ENCODE results near the gene TECPR1. TPM values are rescaled to one million over a fixed set of nuclear protein-coding genes. Genes with fewer than 3 reads are reported as not detected.

Gene TECPR1
- total and polyA plus RNA-seq, 2 experiments from 2014 or later: 4.6 to 24.4 TPM

GRCh38 chr7:98248156-98248555 lies 3.9 kb downstream of the TECPR1 start:
- Mint-ChIP-seq H3K36me3 (ENCODE audit: low read depth) (peaks cover 3% of the 10 kb centered on the region; the same call in 1 of the 3 replicates), H3K9me3 (no peaks in the 10 kb centered on the region; the same call in 2 of the 3 replicates)
- no peaks in the 10 kb centered on the region for H3K36me3 ChIP-seq (ENCODE audit: insufficient read depth)

More at GRCh38 chr7:98248156-98248555, 3.9 kb downstream of the TECPR1 start:
- Mint-ChIP-seq H3K27me3 (ENCODE audit: insufficient read depth, low read depth, poor library complexity) (peaks cover 11% of the 10 kb centered on the region), H3K27ac (no peak overlapping the region), H3K4me1 (peaks cover 18% of the 10 kb centered on the region), H3K4me3 (no peak overlapping the region)
- no peak overlapping the region for H3K4me2 ChIP-seq
- no peak for ATAC-seq
- peaks cover 18% of the 10 kb centered on the region for H3K4me1 ChIP-seq (ENCODE audit: insufficient read depth)
- DNase-seq (ENCODE audit: low spot score): no peak
- H3K27ac ChIP-seq (ENCODE audit: low read depth): no peak overlapping the region
- H3K27me3 ChIP-seq (ENCODE audit: insufficient read depth): no peaks in the 10 kb centered on the region
- H3K79me2 ChIP-seq (replicated peaks; ENCODE audit: insufficient read depth): peaks cover 7% of the 10 kb centered on the region
- TF ChIP-seq CREB1 (CRISPR knock-in tag; IDR thresholded peaks at IDR 0.05; ENCODE audit: low read depth) (no peak), STAT1 (IDR thresholded peaks at IDR 0.05; ENCODE audit: unreplicated experiment) (no peak), POLR2AphosphoS5 (IDR thresholded peaks at IDR 0.05; ENCODE audit: low read depth) (no peak), NANOG (IDR thresholded peaks at IDR 0.05; ENCODE audit: borderline replicate concordance) (no peak), REST (IDR thresholded peaks at IDR 0.05; ENCODE audit: unreplicated experiment) (no peak), ZNF331 (CRISPR knock-in tag; IDR thresholded peaks at IDR 0.05; ENCODE audit: low read depth) (no peak), JUNB (IDR thresholded peaks at IDR 0.05; ENCODE audit: unreplicated experiment) (no peak), ZNF114 (CRISPR knock-in tag; IDR thresholded peaks at IDR 0.05) (no peak), EZH2 (IDR thresholded peaks at IDR 0.05; ENCODE audit: low read depth, unreplicated experiment) (no peak), EZH2phosphoT487 (IDR thresholded peaks at IDR 0.05; ENCODE audit: unreplicated experiment) (no peak)
- TF ChIP-seq, protein P1, sequence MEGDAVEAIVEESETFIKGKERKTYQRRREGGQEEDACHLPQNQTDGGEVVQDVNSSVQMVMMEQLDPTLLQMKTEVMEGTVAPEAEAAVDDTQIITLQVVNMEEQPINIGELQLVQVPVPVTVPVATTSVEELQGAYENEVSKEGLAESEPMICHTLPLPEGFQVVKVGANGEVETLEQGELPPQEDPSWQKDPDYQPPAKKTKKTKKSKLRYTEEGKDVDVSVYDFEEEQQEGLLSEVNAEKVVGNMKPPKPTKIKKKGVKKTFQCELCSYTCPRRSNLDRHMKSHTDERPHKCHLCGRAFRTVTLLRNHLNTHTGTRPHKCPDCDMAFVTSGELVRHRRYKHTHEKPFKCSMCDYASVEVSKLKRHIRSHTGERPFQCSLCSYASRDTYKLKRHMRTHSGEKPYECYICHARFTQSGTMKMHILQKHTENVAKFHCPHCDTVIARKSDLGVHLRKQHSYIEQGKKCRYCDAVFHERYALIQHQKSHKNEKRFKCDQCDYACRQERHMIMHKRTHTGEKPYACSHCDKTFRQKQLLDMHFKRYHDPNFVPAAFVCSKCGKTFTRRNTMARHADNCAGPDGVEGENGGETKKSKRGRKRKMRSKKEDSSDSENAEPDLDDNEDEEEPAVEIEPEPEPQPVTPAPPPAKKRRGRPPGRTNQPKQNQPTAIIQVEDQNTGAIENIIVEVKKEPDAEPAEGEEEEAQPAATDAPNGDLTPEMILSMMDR (conservative IDR thresholded peaks at IDR 0.05; ENCODE audit: low read depth in 2 of 2): no peak
- TF ChIP-seq, protein P2, sequence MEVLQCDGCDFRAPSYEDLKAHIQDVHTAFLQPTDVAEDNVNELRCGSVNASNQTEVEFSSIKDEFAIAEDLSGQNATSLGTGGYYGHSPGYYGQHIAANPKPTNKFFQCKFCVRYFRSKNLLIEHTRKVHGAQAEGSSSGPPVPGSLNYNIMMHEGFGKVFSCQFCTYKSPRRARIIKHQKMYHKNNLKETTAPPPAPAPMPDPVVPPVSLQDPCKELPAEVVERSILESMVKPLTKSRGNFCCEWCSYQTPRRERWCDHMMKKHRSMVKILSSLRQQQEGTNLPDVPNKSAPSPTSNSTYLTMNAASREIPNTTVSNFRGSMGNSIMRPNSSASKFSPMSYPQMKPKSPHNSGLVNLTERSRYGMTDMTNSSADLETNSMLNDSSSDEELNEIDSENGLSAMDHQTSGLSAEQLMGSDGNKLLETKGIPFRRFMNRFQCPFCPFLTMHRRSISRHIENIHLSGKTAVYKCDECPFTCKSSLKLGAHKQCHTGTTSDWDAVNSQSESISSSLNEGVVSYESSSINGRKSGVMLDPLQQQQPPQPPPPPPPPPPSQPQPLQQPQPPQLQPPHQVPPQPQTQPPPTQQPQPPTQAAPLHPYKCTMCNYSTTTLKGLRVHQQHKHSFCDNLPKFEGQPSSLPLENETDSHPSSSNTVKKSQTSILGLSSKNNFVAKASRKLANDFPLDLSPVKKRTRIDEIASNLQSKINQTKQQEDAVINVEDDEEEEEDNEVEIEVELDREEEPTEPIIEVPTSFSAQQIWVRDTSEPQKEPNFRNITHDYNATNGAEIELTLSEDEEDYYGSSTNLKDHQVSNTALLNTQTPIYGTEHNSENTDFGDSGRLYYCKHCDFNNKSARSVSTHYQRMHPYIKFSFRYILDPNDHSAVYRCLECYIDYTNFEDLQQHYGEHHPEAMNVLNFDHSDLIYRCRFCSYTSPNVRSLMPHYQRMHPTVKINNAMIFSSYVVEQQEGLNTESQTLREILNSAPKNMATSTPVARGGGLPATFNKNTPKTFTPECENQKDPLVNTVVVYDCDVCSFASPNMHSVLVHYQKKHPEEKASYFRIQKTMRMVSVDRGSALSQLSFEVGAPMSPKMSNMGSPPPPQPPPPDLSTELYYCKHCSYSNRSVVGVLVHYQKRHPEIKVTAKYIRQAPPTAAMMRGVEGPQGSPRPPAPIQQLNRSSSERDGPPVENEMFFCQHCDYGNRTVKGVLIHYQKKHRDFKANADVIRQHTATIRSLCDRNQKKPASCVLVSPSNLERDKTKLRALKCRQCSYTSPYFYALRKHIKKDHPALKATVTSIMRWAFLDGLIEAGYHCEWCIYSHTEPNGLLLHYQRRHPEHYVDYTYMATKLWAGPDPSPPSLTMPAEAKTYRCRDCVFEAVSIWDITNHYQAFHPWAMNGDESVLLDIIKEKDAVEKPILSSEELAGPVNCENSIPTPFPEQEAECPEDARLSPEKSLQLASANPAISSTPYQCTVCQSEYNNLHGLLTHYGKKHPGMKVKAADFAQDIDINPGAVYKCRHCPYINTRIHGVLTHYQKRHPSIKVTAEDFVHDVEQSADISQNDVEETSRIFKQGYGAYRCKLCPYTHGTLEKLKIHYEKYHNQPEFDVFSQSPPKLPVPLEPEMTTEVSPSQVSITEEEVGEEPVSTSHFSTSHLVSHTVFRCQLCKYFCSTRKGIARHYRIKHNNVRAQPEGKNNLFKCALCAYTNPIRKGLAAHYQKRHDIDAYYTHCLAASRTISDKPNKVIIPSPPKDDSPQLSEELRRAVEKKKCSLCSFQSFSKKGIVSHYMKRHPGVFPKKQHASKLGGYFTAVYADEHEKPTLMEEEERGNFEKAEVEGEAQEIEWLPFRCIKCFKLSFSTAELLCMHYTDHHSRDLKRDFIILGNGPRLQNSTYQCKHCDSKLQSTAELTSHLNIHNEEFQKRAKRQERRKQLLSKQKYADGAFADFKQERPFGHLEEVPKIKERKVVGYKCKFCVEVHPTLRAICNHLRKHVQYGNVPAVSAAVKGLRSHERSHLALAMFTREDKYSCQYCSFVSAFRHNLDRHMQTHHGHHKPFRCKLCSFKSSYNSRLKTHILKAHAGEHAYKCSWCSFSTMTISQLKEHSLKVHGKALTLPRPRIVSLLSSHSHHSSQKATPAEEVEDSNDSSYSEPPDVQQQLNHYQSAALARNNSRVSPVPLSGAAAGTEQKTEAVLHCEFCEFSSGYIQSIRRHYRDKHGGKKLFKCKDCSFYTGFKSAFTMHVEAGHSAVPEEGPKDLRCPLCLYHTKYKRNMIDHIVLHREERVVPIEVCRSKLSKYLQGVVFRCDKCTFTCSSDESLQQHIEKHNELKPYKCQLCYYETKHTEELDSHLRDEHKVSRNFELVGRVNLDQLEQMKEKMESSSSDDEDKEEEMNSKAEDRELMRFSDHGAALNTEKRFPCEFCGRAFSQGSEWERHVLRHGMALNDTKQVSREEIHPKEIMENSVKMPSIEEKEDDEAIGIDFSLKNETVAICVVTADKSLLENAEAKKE (CRISPR knock-in tag; IDR thresholded peaks at IDR 0.05): no peak
- TF ChIP-seq, protein P3, sequence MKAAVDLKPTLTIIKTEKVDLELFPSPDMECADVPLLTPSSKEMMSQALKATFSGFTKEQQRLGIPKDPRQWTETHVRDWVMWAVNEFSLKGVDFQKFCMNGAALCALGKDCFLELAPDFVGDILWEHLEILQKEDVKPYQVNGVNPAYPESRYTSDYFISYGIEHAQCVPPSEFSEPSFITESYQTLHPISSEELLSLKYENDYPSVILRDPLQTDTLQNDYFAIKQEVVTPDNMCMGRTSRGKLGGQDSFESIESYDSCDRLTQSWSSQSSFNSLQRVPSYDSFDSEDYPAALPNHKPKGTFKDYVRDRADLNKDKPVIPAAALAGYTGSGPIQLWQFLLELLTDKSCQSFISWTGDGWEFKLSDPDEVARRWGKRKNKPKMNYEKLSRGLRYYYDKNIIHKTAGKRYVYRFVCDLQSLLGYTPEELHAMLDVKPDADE (IDR thresholded peaks at IDR 0.05): no peak
- H3F3A ChIP-seq (replicated peaks; ENCODE audit: low read depth): peaks cover 14% of the 10 kb centered on the region; the same call in 1 of the 2 replicates
- no peak overlapping the region for H2AFZ ChIP-seq
- H3K9me2 ChIP-seq (ENCODE audit: insufficient read depth): no peaks in the 10 kb centered on the region
- H4K20me1 ChIP-seq (replicated peaks; ENCODE audit: insufficient read depth): no peaks in the 10 kb centered on the region
- H3K4me3 ChIP-seq: no peak overlapping the region

All from GM23338 (cell line).